Measurements from ENCODE around the gene MYCBPAP. TPM values are rescaled to one million over a fixed set of nuclear protein-coding genes. Genes with fewer than 3 reads are reported as not detected.
A peak's percentile ranks its signal among the peaks of the same experiment; 100 is the strongest.

Gene MYCBPAP
- total and polyA plus RNA-seq, 2 donors (not counting 3 experiments of a cell fraction or from before 2014, with no cell fraction given) = 0.40 to 0.66 TPM

- Histone ChIP-seq H3K4me1 (ENCODE audit: control insufficient read depth, extremely low read depth, insufficient read depth, low read length) (peaks cover 10% of the 10 kb centered on the region), H3K9me3 (replicated peaks; ENCODE audit: control insufficient read depth, insufficient read depth, low read length) (no peaks in the 10 kb centered on the region), H3K4me3 (replicated peaks in 1 of 3; ENCODE audit: insufficient read depth in 1 of 3, low read depth in 1 of 3, low read length in 3 of 3) (peak overlapping the region; percentile 45 to 62 (median 46)), H3K9me1 (replicated peaks; ENCODE audit: control insufficient read depth, extremely low read depth, insufficient read depth, low read length) (no peaks in the 10 kb centered on the region), H2AFZ (ENCODE audit: low read depth, low read length) (peak overlapping the region; percentile 96), H4K20me1 (replicated peaks; ENCODE audit: control insufficient read depth, extremely low read depth, insufficient read depth, low read length) (no peaks in the 10 kb centered on the region), H3K79me2 (ENCODE audit: control insufficient read depth, insufficient read depth, low read length) (no peaks in the 10 kb centered on the region), H3K36me3 (ENCODE audit: control insufficient read depth in 2 of 2, extremely low read depth in 1 of 2, insufficient read depth in 2 of 2, low read length in 2 of 2) (no peaks in the 10 kb centered on the region), H3K9ac (replicated peaks; ENCODE audit: extremely low read depth, insufficient read depth, low read length) (peak overlapping the region; percentile 68), H3K27ac (ENCODE audit: insufficient read depth, low read depth, low read length) (no peak overlapping the region), H3K27me3 (ENCODE audit: control insufficient read depth in 2 of 2, insufficient read depth in 2 of 2, low read length in 2 of 2) (no peaks in the 10 kb centered on the region), H3K4me2 (ENCODE audit: insufficient read depth, low read length) (peak overlapping the region; percentile 78)
- CTCF ChIA-PET = interaction anchor here (0.5 to 2.6 kb wide), 14 partner anchors 9 to 1586 kb away, joined by 3 to 12 read pairs (median 4); no protein-coding TSS in a partner anchor
- DNase-seq (ENCODE audit: low read depth, low spot score) (peak; percentile 87), FAIRE-seq (peak; percentile 91)
- dilution Hi-C loops (cut with MboI; ENCODE audit: extremely low pct_ligation_motif_present, low sequenced_read_pairs) (no loop called here), intact Hi-C loops (cut with micrococcal nuclease) (loop anchor here (1.0 to 10.0 kb wide), 2 partner anchors 60 to 613 kb away; partner anchors contain the start of gene NME1)
- TF ChIP-seq POLR2A (IDR thresholded peaks at IDR 0.05; ENCODE audit: low read depth, low read length) (peak; percentile 81), POLR2AphosphoS5 (IDR thresholded peaks at IDR 0.05; ENCODE audit: insufficient read depth, low read depth, low read length) (peak; percentile 94), CTCF (IDR thresholded peaks at IDR 0.05; ENCODE audit: extremely low read depth in 1 of 2, insufficient read depth in 1 of 2, low read depth in 1 of 2, low read length in 2 of 2) (peak; percentile 10 to 50), JUN (IDR thresholded peaks at IDR 0.05; ENCODE audit: borderline replicate concordance, insufficient read depth, insufficient read length, low read depth) (no peak)
- POLR2A ChIA-PET = no interaction called here
- no TSS peak for BruUV-seq (replicated peaks)
These were observed 33.8 kb downstream of the MYCBPAP start for GRCh38 chr17:50541716-50542688.

Data from endothelial cell of umbilical vein (primary cell).